ENCODE results near the gene DBNL.
"Not testable (repeated sequence)": the region's sequence is repeated elsewhere in the genome, so short reads cannot be mapped to it uniquely, and the experiment has no call there.

Gene DBNL

DNA sequence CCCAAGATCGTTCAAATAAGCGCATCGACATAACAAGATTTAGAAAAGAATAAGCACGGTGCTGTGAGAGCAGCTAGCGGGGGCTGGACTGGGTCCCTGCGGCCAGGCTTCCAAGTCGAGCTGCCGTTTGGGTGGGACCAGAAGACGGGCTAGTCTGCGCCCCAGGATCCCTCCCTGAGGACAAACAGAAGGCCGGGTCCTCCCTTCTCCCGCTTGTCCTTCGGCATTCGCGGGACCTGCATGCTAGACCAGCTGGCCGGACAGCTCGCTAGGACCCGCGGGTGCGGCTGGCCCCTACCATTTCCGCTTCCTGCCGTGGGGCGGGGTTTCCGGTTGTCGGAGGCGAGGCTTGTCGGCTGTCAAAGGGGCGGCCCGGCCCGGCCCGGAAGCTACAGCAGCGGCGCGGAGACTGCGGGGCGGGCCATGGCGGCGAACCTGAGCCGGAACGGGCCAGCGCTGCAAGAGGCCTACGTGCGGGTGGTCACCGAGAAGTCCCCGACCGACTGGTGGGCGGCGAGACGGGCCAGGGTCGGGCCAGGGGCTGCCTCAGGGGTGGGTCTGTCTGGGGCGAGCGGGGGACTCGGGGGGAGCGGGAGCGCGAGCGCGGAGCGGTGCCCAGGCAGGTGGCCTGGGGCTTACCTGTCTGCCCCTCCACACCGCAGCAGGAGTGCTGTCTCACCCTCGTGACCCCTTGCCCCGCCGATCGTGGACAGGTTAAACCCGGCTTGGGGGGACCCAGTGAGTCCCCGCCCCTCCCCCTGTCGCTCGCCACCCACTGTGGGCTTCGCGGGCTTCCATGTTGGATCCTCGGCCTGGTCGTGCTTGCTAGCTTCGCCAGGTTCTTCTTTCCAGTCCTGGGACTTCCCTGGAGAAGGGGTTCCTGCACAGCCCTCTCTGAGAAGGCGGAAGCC lies at the start of gene DBNL:
TSS of gene DBNL (plus strand) at position 388 of the 911 bp plus-strand sequence. CDS start at position 424, 36 bp downstream.
- no peaks in the 10 kb centered on the region for H3K27me3 Mint-ChIP-seq
- DNase-seq = peak; percentile 97
- peaks cover 28% of the 10 kb centered on the region for H3K36me3 Mint-ChIP-seq (ENCODE audit: low read depth)
- no peaks in the 10 kb centered on the region for H3K9me3 Mint-ChIP-seq
- ATAC-seq = peak; percentile 75
- peaks cover 55% of the 10 kb centered on the region for H3K4me1 Mint-ChIP-seq
- peak within 1 kb of the TSS; percentile 90 for H3K4me3 Mint-ChIP-seq
- peak within 1 kb of the TSS; percentile 89 for H3K27ac Mint-ChIP-seq

- not testable (repeated sequence) for H3K27me3 Mint-ChIP-seq; H3K4me3 Mint-ChIP-seq; DNase-seq; H3K27ac Mint-ChIP-seq; H3K4me1 Mint-ChIP-seq; H3K9me3 Mint-ChIP-seq; ATAC-seq; H3K36me3 Mint-ChIP-seq (ENCODE audit: low read depth)
These were observed 47.0 kb upstream of the DBNL start, which contains the start of gene SPDYE1 for GRCh38 chr7:43997532-43997931. TSS of gene SPDYE1 (plus strand) at chr7:43997897. CDS start at chr7:43999950, 2,053 bp downstream.

DNA sequence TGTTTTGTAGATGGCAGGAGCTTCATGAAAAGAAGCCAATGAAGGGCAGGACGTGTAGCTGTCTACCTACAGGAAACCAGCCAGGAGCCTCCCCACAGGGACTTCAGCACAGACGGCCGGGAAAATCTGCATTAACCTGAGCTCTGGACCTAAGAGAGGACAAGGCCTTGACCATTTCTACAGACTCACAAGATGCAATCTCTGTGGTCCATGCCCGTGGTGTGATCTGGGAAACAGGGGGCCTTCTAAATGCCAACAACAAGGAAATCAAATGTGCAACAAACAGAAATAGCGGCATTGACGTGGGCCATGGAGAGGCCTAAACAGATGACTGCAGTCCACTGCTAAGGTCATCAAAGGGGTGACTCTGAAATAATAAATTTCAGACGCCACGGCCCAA lies 32.4 kb upstream of the DBNL start:
- not testable (repeated sequence) for DNase-seq; H3K4me3 Mint-ChIP-seq; ATAC-seq; H3K9me3 Mint-ChIP-seq; H3K27ac Mint-ChIP-seq; H3K27me3 Mint-ChIP-seq; H3K4me1 Mint-ChIP-seq; H3K36me3 Mint-ChIP-seq (ENCODE audit: low read depth)

GRCh38 chr7:44015090-44015489 lies 29.4 kb upstream of the DBNL start:
- not testable (repeated sequence) for H3K27ac Mint-ChIP-seq; DNase-seq; ATAC-seq; H3K9me3 Mint-ChIP-seq; H3K36me3 Mint-ChIP-seq (ENCODE audit: low read depth); H3K27me3 Mint-ChIP-seq; H3K4me3 Mint-ChIP-seq
- peaks cover 13% of the 10 kb centered on the region for H3K4me1 Mint-ChIP-seq

DNA sequence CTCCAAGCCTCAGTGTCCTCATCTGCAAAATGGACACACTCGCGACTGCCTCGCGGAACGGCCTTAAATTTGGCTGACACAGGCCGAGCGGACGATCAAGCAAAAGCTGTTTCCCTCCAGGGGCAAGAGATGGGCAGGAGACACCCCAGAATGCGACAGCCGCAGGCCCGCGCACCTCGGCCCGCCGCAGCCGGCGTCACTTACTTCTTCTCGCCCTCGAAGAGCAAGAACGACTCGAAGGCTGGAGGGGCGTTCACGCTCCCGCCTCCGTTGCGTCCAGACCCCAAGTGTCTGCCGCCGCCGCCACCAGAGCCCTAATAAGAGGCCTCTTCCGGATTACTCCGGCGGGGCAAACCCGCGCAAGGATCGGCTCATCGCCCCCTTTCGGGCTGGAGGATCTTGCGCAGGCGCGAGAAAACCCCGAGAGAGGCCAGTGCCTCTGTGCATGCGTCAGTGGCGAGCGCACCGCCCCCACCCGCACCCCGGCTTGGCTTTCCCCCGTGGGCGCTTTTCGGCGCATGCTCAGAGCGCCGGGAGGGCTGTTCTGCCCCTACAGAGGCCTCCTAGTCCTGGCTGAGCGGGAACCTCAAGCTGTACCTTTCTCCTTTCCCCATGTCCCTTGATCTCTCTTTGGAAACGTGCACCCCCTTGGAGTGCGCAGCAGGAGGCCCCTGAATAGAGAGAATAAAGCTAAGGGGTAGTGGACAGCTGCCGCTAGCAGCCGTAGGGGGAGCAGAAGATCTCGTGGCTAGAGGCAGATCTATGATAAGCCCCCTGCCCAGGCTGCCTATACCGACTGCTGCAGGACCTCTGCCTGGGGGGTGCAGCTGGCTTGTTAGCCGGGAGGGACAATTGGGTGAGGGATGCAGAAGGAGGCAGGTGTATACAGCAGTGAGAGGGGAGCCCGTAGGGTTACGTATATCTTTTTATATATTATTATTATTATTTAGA lies 25.4 kb upstream of the DBNL start:
- not testable (repeated sequence) for H3K27me3 Mint-ChIP-seq; H3K9me3 Mint-ChIP-seq; H3K36me3 Mint-ChIP-seq (ENCODE audit: low read depth)
- peak overlapping the region; percentile 86 for H3K4me3 Mint-ChIP-seq
- H3K27ac Mint-ChIP-seq = peak overlapping the region; percentile 80
- DNase-seq (peak; percentile 100), ATAC-seq (peak; percentile 86)
- H3K4me1 Mint-ChIP-seq = peaks cover 34% of the 10 kb centered on the region

- not testable (repeated sequence) for H3K36me3 Mint-ChIP-seq (ENCODE audit: low read depth); ATAC-seq; H3K27me3 Mint-ChIP-seq; H3K27ac Mint-ChIP-seq; H3K4me3 Mint-ChIP-seq; DNase-seq; H3K9me3 Mint-ChIP-seq
- H3K4me1 Mint-ChIP-seq = peaks cover 34% of the 10 kb centered on the region
These were observed 24.7 kb upstream of the DBNL start for GRCh38 chr7:44019825-44020224.

DNA sequence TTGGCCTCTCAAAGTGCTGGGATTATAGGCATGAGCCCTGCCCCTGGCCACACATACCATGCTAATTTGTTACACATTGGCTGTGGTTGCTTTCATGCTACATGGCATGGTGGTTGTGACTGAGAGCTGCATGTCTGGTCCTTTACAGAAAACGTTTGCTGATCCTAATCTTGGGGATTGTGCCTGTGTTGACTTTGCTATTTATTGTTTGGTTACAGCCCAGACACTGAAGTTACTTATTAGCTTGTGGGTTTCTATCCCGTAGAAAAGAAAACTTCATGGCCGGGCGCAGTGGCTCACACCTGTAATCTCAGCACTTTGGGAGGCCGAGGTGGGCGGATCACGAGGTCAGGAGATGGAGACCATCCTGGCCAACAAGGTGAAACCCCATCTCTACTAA lies 22.4 kb upstream of the DBNL start:
- not testable (repeated sequence) for H3K9me3 Mint-ChIP-seq; H3K36me3 Mint-ChIP-seq (ENCODE audit: low read depth); H3K27me3 Mint-ChIP-seq; H3K4me3 Mint-ChIP-seq; DNase-seq; H3K27ac Mint-ChIP-seq; ATAC-seq
- peaks cover 32% of the 10 kb centered on the region for H3K4me1 Mint-ChIP-seq

- Mint-ChIP-seq H3K4me1 (peaks cover 28% of the 10 kb centered on the region), H3K27ac (peak overlapping the region; percentile 79), H3K4me3 (peak overlapping the region; percentile 54)
- not testable (repeated sequence) for DNase-seq; H3K9me3 Mint-ChIP-seq; H3K27me3 Mint-ChIP-seq; H3K36me3 Mint-ChIP-seq (ENCODE audit: low read depth)
- peak; percentile 29 for ATAC-seq
These were observed 21.6 kb upstream of the DBNL start for GRCh38 chr7:44022796-44023467.

DNA sequence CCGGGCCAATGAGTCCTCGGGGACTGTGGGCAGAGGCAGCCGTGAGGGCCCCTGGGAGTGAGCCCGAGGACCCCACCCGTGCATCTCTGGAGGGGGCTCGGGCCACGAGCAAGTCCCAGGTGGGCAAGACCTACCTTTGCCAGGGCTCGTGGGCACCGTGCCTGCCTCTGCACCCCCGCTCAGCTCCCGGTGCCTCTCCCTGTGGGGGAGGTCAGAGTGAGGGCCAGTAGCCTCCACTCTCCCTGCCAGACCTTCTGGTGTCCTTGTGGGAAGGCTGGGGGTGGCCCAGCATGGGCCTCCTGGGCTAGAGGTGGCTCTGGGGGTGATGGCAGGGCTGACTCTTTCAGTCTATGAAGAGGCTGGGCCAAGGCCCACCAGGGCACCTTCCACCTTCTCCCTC lies 15.1 kb upstream of the DBNL start:
- not testable (repeated sequence) for H3K4me1 Mint-ChIP-seq; H3K4me3 Mint-ChIP-seq; H3K36me3 Mint-ChIP-seq (ENCODE audit: low read depth); H3K9me3 Mint-ChIP-seq; H3K27ac Mint-ChIP-seq; DNase-seq; H3K27me3 Mint-ChIP-seq; ATAC-seq

- not testable (repeated sequence) for H3K27ac Mint-ChIP-seq; DNase-seq; H3K9me3 Mint-ChIP-seq; H3K4me3 Mint-ChIP-seq; H3K36me3 Mint-ChIP-seq (ENCODE audit: low read depth); H3K27me3 Mint-ChIP-seq; H3K4me1 Mint-ChIP-seq; ATAC-seq
These were observed 14.5 kb upstream of the DBNL start for GRCh38 chr7:44030029-44030428.

GRCh38 chr7:44031319-44031718 lies 13.2 kb upstream of the DBNL start:
- not testable (repeated sequence) for H3K27ac Mint-ChIP-seq; H3K9me3 Mint-ChIP-seq; H3K36me3 Mint-ChIP-seq (ENCODE audit: low read depth); H3K4me3 Mint-ChIP-seq; H3K27me3 Mint-ChIP-seq; H3K4me1 Mint-ChIP-seq; ATAC-seq; DNase-seq

GRCh38 chr7:44032031-44032430 lies 12.5 kb upstream of the DBNL start:
- DNase-seq; H3K4me1 Mint-ChIP-seq; ATAC-seq; H3K4me3 Mint-ChIP-seq; H3K27ac Mint-ChIP-seq; H3K36me3 Mint-ChIP-seq (ENCODE audit: low read depth); H3K27me3 Mint-ChIP-seq; H3K9me3 Mint-ChIP-seq: not testable (repeated sequence)

- not testable (repeated sequence) for DNase-seq; H3K9me3 Mint-ChIP-seq; H3K4me1 Mint-ChIP-seq; H3K36me3 Mint-ChIP-seq (ENCODE audit: low read depth); H3K27ac Mint-ChIP-seq; ATAC-seq; H3K4me3 Mint-ChIP-seq; H3K27me3 Mint-ChIP-seq
These were observed 10.3 kb upstream of the DBNL start for GRCh38 chr7:44033971-44034844.
